Activated CD4-positive, CD25-positive, alpha-beta regulatory T cell treated with anti-CD3 and anti-CD28 coated beads, Interleukin-2, amount 50 U/mL, for 72 hours (primary cell): Measurements from ENCODE around the gene TIMM50.

Experiments
- DNase-seq: peaks from one replicate; pipeline ENCODE4 v3.0.0; 2021

The TIMM50 gene

GRCh38 chr19:39539518-39540332 is 59.1 kb downstream of the TIMM50 start, which contains the start of gene EID2:
Gene EID2, minus strand, starts transcription at chr19:39540161. Its CDS starts 82 bp downstream, at chr19:39540079.
- peak; percentile 93 for DNase-seq

DNA sequence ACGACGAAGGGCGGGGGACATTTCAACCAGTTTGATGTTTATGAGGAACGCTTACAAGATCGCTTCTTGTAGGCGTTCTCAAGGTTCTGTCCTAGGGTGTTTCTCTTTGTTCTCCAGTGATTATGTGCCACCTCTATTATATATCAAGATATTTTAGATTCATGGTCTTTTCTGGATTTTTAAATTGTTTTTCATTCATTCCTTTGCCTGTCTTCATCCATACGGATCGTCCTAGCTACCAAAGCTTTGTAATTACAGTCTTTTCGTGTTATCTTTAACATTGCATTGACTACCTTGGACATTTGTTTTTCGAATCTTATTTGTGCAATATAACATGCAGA is 59.7 kb downstream of the TIMM50 start:
- no peak for DNase-seq
